ENCODE data around the gene MGAT2. TPM values are rescaled to one million over a fixed set of nuclear protein-coding genes. Genes with fewer than 3 reads are reported as not detected.
"Not testable (repeated sequence)": the region's sequence is repeated elsewhere in the genome, so short reads cannot be mapped to it uniquely, and the experiment has no call there.

MGAT2 gene
- total RNA-seq, 2 experiments from 2014 or later, result 15.0 to 15.1 TPM

- Mint-ChIP-seq H3K4me3 (peak overlapping the region; percentile 99), H3K27me3 (no peaks in the 10 kb centered on the region), H3K4me1 (ENCODE audit: low read depth) (peaks cover 54% of the 10 kb centered on the region), H3K9me3 (no peaks in the 10 kb centered on the region), H3K36me3 (ENCODE audit: low read depth) (peaks cover 59% of the 10 kb centered on the region), H3K27ac (peak overlapping the region; percentile 100)
- peaks cover 28% of the 10 kb centered on the region for H3K4me1 ChIP-seq (ENCODE audit: insufficient read depth, low read length)
- intact Hi-C loops (cut with DNase I, micrococcal nuclease), result loop anchor here in 1 of 2 experiments (2.0 kb wide), 1 partner anchor 33 kb away; no protein-coding TSS in a partner anchor
- ATAC-seq (ENCODE audit: poor library complexity) (no peak), DNase-seq (no peak)
- TF ChIP-seq, protein P1, sequence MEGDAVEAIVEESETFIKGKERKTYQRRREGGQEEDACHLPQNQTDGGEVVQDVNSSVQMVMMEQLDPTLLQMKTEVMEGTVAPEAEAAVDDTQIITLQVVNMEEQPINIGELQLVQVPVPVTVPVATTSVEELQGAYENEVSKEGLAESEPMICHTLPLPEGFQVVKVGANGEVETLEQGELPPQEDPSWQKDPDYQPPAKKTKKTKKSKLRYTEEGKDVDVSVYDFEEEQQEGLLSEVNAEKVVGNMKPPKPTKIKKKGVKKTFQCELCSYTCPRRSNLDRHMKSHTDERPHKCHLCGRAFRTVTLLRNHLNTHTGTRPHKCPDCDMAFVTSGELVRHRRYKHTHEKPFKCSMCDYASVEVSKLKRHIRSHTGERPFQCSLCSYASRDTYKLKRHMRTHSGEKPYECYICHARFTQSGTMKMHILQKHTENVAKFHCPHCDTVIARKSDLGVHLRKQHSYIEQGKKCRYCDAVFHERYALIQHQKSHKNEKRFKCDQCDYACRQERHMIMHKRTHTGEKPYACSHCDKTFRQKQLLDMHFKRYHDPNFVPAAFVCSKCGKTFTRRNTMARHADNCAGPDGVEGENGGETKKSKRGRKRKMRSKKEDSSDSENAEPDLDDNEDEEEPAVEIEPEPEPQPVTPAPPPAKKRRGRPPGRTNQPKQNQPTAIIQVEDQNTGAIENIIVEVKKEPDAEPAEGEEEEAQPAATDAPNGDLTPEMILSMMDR (IDR thresholded peaks at IDR 0.05), result no peak
- CTCF ChIA-PET, result interaction anchor here (0.5 to 1.2 kb wide), 3 partner anchors 16 to 25 kb away, joined by 3 read pairs; no protein-coding TSS in a partner anchor
- peak overlapping the region in 1 of 2 donors; percentile 1 for H3K27ac ChIP-seq (ENCODE audit: low read depth in 1 of 2, low read length in 2 of 2)
- H3K36me3 ChIP-seq (ENCODE audit: insufficient read depth, low read length), result peaks cover 22% of the 10 kb centered on the region
- H3K27me3 ChIP-seq (ENCODE audit: control insufficient read depth in 1 of 2, insufficient read depth in 2 of 2, low read length in 2 of 2), result no peaks in the 10 kb centered on the region
- H3K4me3 ChIP-seq (ENCODE audit: low read length), result no peak overlapping the region
- no peaks in the 10 kb centered on the region for H3K9me3 ChIP-seq (ENCODE audit: control insufficient read depth in 1 of 2, insufficient read depth in 1 of 2, low read length in 2 of 2)
- POLR2A ChIA-PET, result interaction anchor here (1.0 to 2.2 kb wide), 3 partner anchors 10 to 19 kb away, joined by 3 to 11 read pairs (median 3); partner anchors contain the start of genes DNAAF2 and LRR1
Measured at GRCh38 chr14:49617852-49618519, 2.6 kb upstream of the MGAT2 start.

- H3K36me3 Mint-ChIP-seq (ENCODE audit: low read depth), result peaks cover 57% of the 10 kb centered on the region
- Histone ChIP-seq H3K4me1 (ENCODE audit: insufficient read depth, low read length) (peaks cover 35% of the 10 kb centered on the region), H3K27ac (ENCODE audit: low read depth in 1 of 2, low read length in 2 of 2) (peak overlapping the region in 1 of 2 donors; percentile 99), H3K4me3 (ENCODE audit: low read length) (peak overlapping the region; percentile 95), H3K36me3 (ENCODE audit: insufficient read depth, low read length) (peaks cover 21% of the 10 kb centered on the region)
- ChIA-PET POLR2A (interaction anchor here (1.3 to 6.2 kb wide), 9 partner anchors 9 to 243 kb away, joined by 4 to 350 read pairs (median 45); partner anchors contain the start of genes DNAAF2, KLHDC2, LRR1 and NEMF), CTCF (interaction anchor here (1.1 to 7.4 kb wide), 5 partner anchors 14 to 149 kb away, joined by 3 to 168 read pairs (median 13); partner anchors contain the start of genes DNAAF2, KLHDC2, POLE2 and RPS29)
- not testable (repeated sequence) for H3K9me3 ChIP-seq (ENCODE audit: control insufficient read depth in 1 of 2, insufficient read depth in 1 of 2, low read length in 2 of 2); ATAC-seq (ENCODE audit: poor library complexity); H3K27me3 ChIP-seq (ENCODE audit: control insufficient read depth in 1 of 2, insufficient read depth in 2 of 2, low read length in 2 of 2); H3K9me3 Mint-ChIP-seq; DNase-seq; H3K27me3 Mint-ChIP-seq
- H3K27ac Mint-ChIP-seq, result peak overlapping the region; percentile 100
- intact Hi-C loops (cut with DNase I, micrococcal nuclease), result loop anchor here in 1 of 2 experiments (2.0 kb wide), 1 partner anchor 34 kb away; no protein-coding TSS in a partner anchor
- peaks cover 66% of the 10 kb centered on the region for H3K4me1 Mint-ChIP-seq (ENCODE audit: low read depth)
- H3K4me3 Mint-ChIP-seq, result peak overlapping the region; percentile 99
Measured at GRCh38 chr14:49619273-49619672, 1.3 kb upstream of the MGAT2 start.

DNA sequence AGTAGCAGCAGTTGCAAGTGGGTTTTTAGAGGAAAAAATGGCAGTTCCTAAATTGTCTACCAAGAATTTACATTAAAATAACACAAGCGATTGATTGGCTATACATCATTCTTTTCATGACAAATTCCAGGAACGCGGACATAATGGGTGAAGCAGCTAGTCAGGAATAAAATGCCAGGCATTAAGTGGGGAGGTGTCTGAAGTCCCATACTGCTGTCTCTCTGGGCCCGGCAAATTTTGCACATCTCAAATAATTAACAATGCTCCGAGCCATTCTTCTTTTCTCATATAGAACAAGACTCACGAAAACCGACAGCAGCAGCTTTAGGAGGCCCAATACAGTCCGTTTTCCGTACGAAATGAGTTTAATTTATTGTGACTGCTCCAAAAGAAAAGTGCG lies 869 bp upstream of the MGAT2 start:
- ATAC-seq (ENCODE audit: poor library complexity), result no peak
- ChIA-PET CTCF (interaction anchor here (0.9 to 7.4 kb wide), 7 partner anchors 14 to 148 kb away, joined by 3 to 168 read pairs (median 13); partner anchors contain the start of genes DNAAF2, KLHDC2, LRR1 and POLE2), POLR2A (interaction anchor here (0.6 to 6.2 kb wide), 37 partner anchors 9 to 1212 kb away, joined by 3 to 350 read pairs (median 4); partner anchors contain the start of genes ARF6, DMAC2L, DNAAF2 and KLHDC1)
- TF ChIP-seq, protein P1 (IDR thresholded peaks at IDR 0.05), result no peak
- intact Hi-C loops (cut with DNase I, micrococcal nuclease), result loop anchor here (1.0 to 5.0 kb wide), 9 partner anchors 15 to 693 kb away; partner anchors contain the start of genes LRR1 (in 2 of the 2), DMAC2L (in 1 of the 2), DNAAF2 (in 1 of the 2) and L2HGDH (in 1 of the 2)
- Mint-ChIP-seq H3K4me1 (ENCODE audit: low read depth) (peaks cover 69% of the 10 kb centered on the region), H3K27me3 (no peaks in the 10 kb centered on the region), H3K27ac (peak overlapping the region; percentile 100), H3K4me3 (peak overlapping the region; percentile 99), H3K9me3 (no peaks in the 10 kb centered on the region), H3K36me3 (ENCODE audit: low read depth) (peaks cover 55% of the 10 kb centered on the region)
- Histone ChIP-seq H3K27me3 (ENCODE audit: control insufficient read depth in 1 of 2, insufficient read depth in 2 of 2, low read length in 2 of 2) (no peaks in the 10 kb centered on the region), H3K4me3 (ENCODE audit: low read length) (peak overlapping the region; percentile 95), H3K36me3 (ENCODE audit: insufficient read depth, low read length) (peaks cover 23% of the 10 kb centered on the region), H3K4me1 (ENCODE audit: insufficient read depth, low read length) (peaks cover 36% of the 10 kb centered on the region), H3K27ac (ENCODE audit: low read depth in 1 of 2, low read length in 2 of 2) (peak overlapping the region; percentile 98 to 99), H3K9me3 (ENCODE audit: control insufficient read depth in 1 of 2, insufficient read depth in 1 of 2, low read length in 2 of 2) (no peaks in the 10 kb centered on the region)
- no peak for DNase-seq
